ENCODE data around the gene PLA2G12A.

PLA2G12A gene

DNA sequence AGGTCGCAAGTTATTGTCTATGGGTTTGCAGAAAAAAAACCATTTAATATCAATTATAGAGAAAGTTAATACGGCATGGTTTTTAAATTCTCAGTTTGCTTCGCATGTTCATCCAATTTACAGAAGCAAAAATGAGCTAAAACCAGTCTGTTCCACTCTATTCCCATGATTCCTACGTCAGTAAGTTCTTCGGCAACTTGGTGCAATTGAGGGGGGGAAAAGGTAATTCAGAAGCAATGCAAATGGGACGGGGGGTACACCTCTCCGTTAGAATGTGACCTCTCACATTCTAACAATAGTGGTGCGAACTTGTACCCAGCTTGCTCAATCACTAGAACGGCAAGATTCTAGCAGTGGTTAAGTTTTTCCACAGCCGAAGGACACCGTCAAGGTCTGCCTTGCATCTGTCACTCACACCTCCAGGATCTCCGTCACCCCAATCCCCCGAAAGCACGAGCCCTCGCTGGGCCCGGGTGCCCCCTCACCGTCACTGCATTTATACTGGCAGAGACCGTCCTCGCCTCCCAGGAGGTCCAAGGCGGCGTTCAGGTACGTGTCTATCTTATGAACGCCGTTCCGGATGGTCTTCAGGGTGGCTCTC, 653 bp downstream of the PLA2G12A start:
- DNase-seq (ENCODE audit: low read depth in 2 of 2) = peak in 1 of 2 donors; percentile 6

DNA sequence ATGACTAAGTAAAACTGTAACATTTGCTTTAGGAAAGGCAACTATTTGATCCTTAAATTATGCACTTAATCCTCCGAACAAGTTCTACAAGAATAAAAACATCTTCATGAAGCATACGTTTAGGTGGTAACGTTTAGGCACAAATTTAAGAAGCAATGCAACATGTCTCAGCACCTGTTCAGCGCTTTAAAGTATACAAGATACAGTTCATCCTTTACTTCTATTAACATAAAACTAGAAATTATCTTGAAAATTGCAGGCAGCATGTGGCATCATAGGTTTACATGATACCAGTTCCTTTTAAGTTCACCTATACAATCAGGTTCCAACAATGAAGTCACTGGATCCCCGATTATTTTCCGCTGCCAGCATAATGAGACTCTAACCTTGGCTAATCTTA, 1.5 kb downstream of the PLA2G12A start:
- DNase-seq (ENCODE audit: low read depth in 2 of 2) = no peak

DNA sequence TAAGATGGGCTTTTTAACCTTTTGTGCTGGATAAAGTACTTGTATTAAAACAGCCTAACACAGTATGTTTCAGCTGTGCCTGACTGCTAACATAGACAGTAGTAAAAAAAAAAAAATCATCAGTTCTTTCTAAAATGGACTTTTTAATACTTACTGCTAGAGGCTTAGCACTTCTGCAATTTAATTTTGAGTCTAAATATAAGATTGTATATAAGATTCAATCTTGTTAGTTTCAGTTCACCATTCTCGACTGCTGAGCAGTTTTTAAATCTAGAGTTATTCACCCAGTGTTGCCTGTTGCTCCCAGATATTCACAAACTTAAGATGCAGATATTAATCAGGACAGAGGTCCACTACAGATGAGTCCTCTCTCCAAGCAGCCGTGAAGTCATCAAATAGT, 6.8 kb downstream of the PLA2G12A start:
- DNase-seq (ENCODE audit: low read depth in 2 of 2) = no peak

DNA sequence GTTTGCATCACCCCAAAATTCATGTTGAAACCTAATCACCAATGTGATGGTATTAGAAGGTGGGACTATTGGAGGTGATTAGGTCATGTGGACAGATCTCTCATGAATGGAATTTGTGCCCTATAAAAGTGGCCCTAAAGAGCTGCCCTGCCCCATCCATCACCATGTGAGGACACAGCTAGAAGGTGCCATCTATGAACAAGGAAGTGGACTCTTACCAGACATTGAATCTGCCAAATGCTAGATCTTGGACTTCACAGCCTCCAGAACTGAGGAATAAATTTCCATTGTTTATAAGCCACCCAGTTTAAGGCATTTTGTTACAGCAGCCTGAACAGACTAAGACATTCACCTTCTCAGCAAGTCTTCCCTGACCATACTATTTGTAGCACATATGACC, 7.5 kb downstream of the PLA2G12A start:
- no peak for DNase-seq (ENCODE audit: low read depth in 2 of 2)

DNA sequence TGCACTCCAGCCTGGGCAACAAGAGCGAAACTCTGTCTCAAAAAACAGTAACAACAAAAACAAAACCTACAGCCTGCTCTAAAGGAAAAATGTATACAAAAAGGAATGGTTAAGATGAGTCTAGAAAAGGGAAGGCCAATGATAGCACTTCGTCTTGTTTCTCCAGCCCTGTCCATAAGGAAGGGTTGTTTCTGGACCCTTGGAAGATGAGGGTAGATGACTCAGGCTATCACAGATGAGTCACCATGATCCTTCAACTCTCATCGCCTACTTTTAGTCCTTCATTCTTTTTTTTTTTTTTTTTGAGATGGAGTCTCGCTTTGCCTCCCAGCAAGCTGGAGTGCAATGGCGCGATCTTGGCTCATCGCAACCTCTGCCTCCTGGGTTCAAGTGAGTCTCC, 8.8 kb downstream of the PLA2G12A start:
- no peak for DNase-seq (ENCODE audit: low read depth in 2 of 2)

DNA sequence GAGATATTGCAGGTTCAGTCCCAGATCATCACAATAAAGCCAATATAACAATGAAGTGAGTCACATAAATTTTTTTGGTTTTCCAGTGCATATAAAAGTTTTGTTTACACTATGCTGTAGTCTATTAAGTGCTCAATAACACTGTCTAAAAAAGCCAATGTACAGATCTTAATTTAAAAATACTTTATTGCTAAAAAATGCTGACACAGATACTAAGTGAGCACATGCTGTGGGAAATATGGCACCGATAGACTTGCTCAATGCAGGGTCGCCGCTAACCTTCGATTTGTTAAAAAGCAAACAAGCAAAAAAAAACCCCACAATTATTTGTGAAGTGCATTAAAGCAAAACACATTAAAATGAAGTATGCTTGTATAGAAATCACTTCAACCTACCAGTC, 10.3 kb downstream of the PLA2G12A start:
- DNase-seq (ENCODE audit: low read depth in 2 of 2) = no peak

DNA sequence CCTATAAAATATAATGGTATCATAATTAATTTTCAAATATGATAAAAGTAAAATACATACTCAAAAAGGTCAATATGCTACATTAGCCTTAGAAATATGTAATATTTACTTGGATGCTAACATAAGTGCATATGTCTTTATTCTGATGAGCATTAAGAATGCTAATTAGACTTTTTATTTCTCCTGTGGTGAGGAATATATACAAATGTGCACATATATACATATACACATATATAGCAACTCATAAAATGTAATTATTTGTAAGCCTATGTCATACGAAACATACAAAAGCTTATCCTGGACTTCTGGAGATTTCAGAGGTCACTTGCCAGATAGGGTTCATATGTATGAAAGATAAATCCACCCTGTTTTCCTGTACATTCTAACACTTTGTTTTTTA, 11.1 kb downstream of the PLA2G12A start:
- no peak for DNase-seq (ENCODE audit: low read depth in 2 of 2)

DNA sequence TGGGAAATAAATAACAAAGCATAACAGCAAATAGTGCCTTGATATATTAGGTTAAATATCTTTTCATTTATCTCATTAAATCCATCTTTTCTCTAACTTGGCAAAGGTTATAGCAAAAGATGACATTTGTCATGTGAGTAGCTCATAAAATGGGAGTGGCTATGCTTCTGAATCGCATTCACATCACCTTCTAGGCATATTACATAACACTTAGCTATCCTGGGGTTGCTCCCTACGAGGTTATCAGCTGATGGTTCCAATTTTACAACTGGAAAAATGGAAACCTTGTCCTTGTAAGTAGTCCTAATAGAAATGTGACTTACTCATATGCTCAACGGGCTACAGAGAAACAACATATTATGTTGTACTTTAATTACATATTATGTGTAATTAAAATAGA, 16.4 kb downstream of the PLA2G12A start:
- DNase-seq (ENCODE audit: low read depth in 2 of 2) = no peak

DNA sequence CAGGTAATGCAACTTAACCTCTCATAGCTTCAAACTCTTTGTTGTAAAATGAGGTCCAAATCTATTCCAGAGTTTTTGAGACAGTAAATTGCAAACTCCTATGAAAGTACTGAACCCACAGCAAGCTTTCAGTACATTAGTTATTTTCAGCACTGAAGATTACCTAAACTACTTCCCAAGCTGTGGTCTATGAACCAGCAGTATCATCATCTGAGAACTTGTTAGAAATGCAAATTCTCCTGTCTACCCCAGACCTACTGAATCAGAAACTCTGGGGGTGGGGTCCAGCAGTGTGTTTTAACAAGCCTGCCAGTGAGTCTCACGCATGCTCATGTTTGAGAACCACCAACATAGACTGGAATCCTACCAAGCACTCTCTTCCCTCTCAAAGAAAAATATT, 20.9 kb downstream of the PLA2G12A start:
- no peak for DNase-seq (ENCODE audit: low read depth in 2 of 2)

DNA sequence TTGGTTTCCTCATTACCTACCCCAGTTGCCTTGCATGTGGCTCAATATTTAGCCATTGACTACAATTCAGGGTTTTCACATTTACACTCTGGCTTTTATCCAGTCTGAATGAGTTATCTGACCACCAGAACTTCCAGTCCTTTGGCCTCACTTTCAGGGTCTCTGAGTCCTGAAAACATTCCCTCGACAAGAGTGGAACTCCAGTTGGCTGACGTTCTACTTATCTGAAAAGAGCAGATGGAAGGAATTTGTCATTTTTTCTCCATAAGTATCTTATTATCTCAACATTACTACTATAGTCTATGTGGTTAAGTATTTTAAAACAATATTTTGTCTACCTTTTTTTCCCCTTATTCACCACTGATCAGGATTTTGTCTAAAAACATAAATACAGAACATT, 21.4 kb downstream of the PLA2G12A start:
- DNase-seq (ENCODE audit: low read depth in 2 of 2) = no peak

DNA sequence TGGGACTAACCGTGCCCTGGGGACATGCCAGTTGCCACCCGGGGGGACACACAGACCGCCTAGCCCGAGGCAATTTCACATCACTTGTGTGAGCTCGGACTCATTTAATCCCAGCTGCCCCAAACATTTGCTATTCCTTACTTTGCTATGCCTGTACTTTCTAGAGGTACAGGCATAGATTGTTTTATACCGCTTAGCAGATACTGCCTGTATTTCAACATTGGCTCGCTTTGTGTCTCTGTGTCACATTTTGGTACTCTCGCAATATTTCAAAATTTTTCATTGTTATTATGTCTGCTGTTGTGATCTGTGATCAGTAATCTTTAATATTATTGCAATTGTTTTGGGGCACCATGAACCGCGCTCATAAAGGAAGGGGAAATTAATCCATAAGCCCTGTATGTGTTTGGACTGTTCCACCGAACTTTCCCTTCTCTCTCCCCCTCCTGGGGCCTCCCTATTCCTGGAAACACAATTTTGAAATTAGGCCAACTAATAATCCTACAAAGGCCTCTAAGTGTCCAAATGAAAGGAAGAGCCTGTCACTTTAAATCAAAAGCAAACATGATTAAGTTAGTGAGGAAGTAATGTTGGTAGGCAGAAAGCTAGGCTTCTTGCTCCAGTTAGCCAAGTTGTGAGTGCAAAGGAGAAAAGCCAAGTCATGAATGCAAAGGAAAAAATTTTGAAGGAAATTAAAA, 26.1 kb downstream of the PLA2G12A start:
- no peak for DNase-seq (ENCODE audit: low read depth in 2 of 2)

DNA sequence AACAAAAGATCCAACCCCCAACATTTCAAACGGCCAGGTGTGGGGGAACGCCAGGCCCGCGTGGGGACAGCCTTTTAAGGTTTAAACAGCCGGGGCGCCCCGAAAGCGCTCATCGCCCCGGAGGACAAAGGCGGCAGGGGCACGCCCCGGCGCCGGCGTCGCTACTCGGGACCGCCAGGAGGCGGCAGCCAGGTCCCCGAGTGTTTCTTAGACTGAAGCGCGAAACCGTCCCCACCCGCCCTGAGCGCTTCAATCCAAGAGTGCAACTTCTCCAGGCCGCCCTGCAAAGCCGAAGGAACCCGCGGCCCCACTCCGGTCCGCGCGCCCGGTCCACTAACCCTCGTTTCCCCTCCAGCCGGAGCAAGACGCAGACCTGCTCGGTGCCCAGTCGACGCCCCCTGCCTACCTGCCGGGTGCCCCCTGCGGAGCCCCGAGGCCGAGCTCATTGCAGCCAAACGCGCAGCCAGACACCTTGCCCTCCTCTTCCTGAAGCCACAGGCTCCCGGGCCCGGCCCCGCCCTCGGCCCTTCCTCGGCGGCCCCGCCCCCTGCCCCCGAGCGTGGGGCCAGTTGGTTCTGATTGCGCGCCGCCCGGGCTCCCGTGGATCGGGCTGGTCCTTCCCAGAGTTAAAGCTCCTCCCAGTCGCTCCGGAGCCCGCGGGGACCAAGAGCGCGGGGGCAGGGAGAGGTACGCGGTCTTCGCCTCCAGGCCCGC, 26.8 kb downstream of the PLA2G12A start, which contains the start of gene CASP6:
Gene CASP6, minus strand, starts transcription at position 496 of the 714 bp plus-strand sequence. Its CDS starts 50 bp downstream, at position 446.
- DNase-seq (ENCODE audit: low read depth in 2 of 2) = peak; percentile 54 to 59

DNA sequence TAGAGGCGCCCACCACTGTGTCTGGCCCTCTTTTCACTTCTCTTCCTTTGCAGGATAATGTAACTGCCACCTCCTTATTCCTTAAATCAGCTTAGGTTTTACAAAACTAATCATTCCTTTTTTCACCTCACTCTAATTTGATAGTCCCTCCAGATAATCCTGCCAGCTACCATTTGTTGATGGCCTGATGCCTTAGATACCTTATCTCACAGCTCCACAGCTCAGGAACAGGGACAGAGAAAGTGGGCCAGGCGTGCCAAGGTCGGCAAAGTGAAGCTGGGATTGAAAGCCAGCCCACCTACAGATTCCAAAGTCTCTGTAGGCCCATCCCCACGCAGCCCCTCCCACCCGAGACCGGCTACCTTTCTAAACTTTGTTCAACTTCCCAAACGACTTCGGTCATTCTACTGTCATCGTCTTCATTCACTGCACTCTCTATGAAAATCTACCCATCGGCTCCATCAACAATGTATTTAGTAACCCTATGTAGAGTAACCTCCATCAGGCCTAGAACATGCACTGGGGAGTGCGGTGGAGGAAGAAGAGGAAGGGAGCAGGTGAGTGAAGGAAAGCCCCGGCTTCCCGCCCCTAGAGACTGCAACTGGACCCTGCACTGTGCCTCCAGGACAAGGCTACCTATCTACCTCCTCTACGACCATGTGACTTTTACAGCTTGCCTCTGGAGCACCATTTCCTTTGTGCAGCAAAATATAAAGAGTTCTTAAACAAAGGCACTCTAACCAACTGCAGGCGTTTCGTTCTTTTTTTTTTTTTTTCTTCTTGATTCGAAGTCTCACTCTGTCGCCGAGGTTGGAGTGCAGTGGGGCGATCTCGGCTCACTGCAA, 28.1 kb downstream of the PLA2G12A start:
- DNase-seq (ENCODE audit: low read depth in 2 of 2) = no peak

DNA sequence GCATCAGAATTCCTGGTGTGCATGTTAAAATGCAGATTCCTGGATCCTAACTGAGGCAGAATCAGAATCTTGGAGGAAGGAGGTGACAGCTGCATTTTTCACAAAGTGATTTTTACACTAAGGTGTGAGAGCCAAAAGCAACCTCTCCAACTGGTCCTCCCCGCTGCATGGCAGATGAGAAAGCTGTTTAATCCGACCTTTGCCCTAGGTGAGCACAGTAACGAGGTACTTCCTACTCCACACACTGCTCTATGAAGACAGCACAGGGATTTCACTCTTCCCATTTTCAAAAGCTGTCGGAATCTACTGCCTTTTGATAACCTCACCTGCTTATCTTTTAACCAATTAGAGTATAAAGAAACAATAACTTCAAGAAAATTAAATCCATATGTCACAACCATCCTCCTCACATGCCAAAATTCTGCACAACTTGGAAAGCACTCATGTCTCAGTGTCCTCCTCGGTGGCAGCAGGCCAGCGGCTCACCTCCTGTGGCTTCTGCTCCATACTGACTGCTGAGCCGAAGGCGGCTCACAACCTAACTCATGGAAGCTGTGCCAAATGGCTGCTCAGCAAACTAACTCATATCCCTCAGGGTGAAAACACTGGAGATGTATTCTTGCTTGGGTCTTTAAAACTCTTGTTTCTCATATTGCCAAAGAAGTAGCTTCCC, 30.2 kb downstream of the PLA2G12A start:
- no peak for DNase-seq (ENCODE audit: low read depth in 2 of 2)

DNA sequence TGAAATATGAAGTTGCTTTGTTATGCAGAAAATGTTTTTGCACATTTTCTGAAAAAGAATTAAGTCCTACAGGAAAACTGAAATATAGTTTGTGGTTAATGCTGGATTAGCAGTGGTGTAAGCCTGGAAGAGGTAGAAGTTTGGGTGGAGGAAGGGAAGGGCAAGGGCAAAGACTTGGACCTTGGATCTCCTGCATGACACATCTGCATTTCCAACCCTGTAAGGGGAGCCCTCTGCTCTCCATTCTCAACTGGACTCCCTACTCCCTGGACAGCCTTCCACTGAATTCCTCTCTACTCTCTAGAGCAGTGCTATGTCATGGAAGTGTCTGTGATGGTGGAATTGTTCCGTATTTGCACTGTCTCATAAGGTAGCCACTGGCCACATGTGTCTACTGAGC, 31.2 kb downstream of the PLA2G12A start:
- DNase-seq (ENCODE audit: low read depth in 2 of 2) = no peak

DNA sequence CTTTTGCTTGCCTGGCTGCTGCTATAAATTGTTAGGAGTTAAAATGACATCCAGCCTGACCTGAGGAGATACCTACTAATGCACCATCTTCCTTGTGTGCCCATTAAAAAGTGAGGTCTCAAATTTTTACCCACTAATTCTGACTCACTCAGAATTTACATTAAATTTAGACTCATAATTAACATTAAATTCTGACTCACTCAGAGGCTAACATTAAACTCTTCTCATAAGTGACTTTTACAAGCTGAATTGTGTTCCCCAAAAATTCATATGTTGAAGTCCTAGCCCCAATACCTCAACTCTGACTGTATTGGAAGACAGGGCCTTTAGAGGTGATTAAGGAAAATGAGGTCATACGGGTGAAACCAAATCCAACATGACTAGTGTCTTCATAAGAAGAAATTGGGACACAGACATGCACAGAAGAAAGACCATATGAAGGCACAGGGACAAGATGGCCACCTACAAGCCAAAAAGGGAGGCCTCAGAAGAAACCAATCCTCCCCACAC, 38.4 kb downstream of the PLA2G12A start:
- no peak for DNase-seq (ENCODE audit: low read depth in 2 of 2)

DNA sequence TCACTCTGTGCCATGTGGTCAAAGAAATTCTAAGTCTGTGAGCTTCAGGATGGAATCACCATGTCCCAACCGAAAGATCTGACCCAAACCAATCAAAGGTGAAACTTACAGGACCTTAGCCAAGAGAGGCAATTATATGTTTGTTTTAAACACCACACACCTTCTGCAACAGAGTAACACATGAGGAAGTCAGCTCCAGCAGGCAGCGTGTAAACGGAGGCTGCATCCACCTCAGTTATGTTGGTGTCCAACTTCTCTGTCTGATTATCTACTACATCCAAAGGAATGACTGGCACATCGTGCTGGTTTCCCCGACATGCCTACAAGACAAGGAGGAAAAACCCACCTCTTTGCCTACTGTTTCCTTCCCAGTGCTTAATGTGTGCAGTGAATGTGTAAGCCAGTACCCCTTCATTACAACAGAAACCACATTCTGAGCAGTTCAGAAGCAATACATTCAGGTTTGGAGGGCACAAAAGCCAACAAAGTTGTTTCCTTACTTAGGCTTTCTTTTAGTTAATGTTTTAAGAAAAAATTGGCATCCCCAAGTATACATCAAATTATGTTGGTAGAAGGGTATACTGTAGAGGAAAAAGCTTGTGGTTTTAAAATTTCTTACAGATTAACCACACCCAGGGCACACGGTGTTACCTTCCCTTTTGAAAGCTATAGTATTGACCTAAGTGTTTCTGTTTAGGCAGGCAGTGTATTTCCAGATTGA, 39.0 kb downstream of the PLA2G12A start:
- no peak for DNase-seq (ENCODE audit: low read depth in 2 of 2)

DNA sequence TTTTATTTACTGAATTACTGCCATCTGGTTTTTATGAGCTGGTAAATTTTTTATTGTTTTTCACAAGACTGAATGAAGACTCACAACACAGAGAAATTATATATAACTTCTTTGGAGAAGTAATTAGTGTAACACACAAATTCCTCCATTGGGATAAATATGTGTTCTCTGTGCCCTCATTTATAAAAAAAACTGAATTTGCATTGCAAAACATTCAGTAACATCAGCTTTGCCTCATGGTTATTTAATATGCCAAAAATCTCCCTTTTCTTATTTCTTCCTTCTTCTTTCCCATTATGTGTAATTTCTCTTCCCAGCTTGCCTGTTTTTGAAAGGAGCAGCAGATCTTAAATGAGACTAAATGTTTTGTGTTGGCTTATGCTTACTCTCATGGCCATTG, 45.1 kb downstream of the PLA2G12A start:
- DNase-seq (ENCODE audit: low read depth in 2 of 2) = no peak

DNA sequence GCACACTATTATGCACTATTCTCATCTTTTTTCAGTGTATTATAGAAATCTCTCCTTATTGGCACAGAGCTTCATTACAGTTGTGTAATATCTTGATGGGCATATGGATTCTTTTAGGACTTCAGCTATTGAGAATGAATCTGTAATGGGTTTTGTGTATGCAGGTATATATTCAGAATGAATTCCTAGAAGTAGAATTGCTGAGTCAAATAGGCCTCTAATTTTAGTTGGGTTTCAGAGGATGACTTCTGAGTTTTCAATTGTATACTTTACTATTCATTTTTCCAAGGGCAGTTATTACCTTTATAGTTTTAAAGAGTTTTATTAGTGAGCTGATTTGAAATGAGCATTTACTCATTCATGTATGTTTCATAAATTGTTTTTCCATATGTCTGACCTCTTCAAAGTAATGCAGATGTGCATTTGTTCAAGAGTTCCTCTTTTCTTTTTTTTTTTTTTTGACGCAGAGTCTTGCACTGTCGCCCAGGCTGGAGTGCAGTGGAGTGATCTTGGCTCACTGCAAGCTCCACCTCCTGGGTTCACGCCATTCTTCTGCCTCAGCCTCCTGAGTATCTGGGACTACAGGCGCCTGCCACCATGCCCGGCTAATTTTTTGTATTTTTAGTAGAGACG, 46.1 kb downstream of the PLA2G12A start:
- DNase-seq (ENCODE audit: low read depth in 2 of 2) = no peak

DNA sequence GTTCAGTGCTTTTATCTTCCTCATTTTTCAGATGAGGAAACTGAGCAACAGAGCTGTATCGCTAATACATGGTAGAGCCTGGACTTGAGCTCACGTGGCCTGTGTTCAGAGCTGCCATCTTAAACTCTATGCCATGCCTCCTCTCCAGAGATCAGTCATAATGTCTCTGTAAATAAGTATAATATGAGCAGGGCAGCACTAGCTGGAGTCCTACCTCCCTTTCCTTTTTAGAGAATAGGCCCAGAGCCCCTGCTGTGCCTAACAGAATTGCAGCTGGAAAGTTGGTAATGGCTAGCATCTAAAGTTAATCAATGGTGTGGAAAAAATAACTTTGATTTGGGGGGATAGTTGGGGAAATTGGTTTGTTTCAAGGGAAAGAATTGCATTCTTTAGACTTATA, 47.0 kb downstream of the PLA2G12A start:
- DNase-seq (ENCODE audit: low read depth in 2 of 2) = no peak
